SW480 (cell line): ENCODE results near the gene FAM24A.
"Not testable (repeated sequence)": the region's sequence is repeated elsewhere in the genome, so short reads cannot be mapped to it uniquely, and the experiment has no call there.

Source experiments
- DNase-seq: peaks from one replicate; pipeline ENCODE4 v3.0.0-alpha.2; 2016; ENCODE audit warnings: low spot score

FAM24A gene

GRCh38 chr10:122910310-122910709 lies at the start of gene FAM24A:
Gene FAM24A (plus strand): TSS chr10:122910610. CDS start chr10:122911635, 1,025 bp downstream.
- DNase-seq: no peak

DNA sequence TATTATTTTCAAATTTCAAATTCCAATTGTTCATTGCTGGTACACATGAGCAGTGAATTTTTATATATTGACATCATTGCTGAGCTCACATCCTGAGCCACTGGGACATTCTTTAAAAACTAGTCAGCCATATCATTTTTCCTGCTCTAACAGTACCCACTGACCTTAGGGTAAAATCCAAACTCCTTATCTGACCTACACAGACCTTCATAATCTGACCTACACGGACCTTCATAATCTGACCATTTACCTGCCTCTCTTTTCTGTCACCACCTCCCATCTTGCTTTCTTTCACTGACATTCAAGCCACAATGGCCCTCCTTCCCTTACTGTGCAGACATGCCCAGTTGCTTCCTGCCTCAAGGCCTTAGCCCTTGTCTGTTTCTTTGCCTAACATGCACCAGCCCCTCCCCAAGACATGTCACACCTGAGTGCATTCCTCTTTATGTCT lies 48.7 kb upstream of the FAM24A start:
- DNase-seq: no peak

- no peak for DNase-seq
Observed at GRCh38 chr10:122863216-122864193, 46.9 kb upstream of the FAM24A start.

GRCh38 chr10:122864194-122864592 lies 46.2 kb upstream of the FAM24A start:
- no peak for DNase-seq

DNA sequence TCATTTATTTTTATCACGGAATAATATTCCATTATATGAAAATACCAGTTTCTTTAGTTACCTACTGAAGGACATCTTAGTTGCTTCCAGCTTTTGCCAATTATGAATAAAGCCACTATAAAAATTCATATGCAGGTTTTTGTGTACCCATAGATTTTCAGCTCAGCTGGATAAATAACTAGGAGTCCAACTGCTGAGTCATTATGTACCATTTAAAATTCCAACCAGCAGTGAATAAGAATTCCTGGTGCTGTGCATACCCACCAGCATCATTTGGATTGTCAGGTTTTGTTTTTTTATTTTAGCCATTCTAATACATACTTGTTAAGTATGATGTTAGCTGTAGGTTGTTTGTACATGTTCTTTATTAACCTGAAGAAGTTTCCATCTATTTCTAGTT lies 45.5 kb upstream of the FAM24A start:
- no peak for DNase-seq

GRCh38 chr10:122866757-122867482 lies 43.5 kb upstream of the FAM24A start:
- not testable (repeated sequence) for DNase-seq

- DNase-seq: not testable (repeated sequence)
Observed at GRCh38 chr10:122868768-122869167, 41.6 kb upstream of the FAM24A start.

GRCh38 chr10:122871947-122872346 lies 38.5 kb upstream of the FAM24A start:
- not testable (repeated sequence) for DNase-seq

- no peak for DNase-seq
Observed at GRCh38 chr10:122875843-122876466, 34.5 kb upstream of the FAM24A start.

- no peak for DNase-seq
Observed at GRCh38 chr10:122876467-122876855, 33.9 kb upstream of the FAM24A start.

DNA sequence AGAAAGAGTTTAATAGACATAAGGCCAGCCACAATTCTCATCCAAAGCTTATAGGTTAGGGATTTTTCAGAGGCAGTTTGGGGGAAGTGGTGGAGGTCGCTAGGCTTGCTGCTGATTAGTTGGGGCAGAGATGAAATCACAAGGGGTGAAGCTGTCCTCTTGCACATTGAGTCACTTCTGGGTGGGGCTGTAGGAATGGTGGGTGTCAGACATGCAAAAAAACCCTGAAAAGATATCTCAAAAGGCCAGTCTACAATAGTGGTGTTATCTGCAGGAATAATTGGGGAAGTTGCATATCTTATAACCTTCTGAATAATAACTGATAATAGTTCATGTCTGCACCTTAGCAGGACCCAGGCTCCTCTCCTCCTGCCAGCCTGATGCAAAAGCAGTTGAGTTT lies 33.1 kb upstream of the FAM24A start:
- DNase-seq: no peak

- DNase-seq: no peak
Observed at GRCh38 chr10:122878799-122879338, 31.5 kb upstream of the FAM24A start.

GRCh38 chr10:122879339-122880273 lies 30.8 kb upstream of the FAM24A start, which contains the start of gene FAM24B:
Gene FAM24B (minus strand): TSS chr10:122879581. CDS start chr10:122850515, 29,066 bp downstream.
- peak; percentile 96 for DNase-seq

- DNase-seq: no peak
Observed at GRCh38 chr10:122882766-122883165, 27.6 kb upstream of the FAM24A start.

DNA sequence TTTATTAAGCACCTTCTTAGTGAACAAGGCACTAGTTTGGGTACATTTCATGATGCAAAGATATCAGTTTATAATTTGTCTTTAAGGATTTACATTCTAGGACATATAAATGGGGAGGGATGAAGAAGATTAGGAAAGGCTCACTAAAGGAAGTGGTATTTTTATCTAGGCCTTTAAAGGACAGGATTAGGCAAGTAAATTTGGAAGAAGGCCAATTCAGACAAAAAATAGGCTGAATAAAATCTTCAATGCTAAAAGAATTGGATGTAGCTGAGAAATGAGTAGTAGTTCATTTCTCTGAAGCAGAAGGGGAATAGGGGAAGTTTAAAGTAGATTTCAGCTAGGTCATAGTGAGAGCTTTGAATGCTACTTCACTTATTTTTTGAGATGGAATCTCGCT lies 26.2 kb upstream of the FAM24A start:
- no peak for DNase-seq

GRCh38 chr10:122894261-122894944 lies 16.0 kb upstream of the FAM24A start:
- DNase-seq: no peak

- not testable (repeated sequence) for DNase-seq
Observed at GRCh38 chr10:122903861-122904260, 6.5 kb upstream of the FAM24A start.

DNA sequence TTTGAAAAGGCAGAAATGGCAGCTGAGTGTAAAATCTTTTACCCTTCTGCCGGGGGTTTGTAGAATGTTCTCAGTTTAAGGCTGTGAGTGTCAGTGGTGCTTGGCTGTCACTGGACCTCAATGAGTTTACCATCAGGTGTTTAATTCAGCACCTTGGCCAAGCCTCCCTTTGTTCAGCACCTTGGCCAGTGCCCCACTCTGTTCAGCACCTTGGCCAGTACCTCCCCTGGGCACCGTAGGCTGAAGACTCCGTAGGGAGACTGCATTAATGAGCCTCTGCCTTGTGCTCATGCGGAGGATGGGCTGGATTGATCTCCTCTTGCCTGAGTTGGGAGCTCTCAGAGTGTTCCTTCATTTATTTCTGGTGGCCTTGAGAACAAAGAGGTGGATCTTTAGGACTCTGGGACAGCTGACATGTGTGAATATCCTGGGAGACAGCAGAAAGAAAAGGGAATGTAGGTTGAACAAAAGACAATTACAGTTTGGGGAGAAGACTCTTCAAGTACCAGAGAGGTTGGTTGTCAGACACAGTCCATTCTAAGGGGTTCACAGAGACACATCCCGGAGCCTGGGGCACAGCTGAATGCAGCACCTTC lies 1.6 kb downstream of the FAM24A start:
- peak; percentile 13 for DNase-seq

GRCh38 chr10:122915700-122916099 lies 5.3 kb downstream of the FAM24A start:
- DNase-seq: no peak

DNA sequence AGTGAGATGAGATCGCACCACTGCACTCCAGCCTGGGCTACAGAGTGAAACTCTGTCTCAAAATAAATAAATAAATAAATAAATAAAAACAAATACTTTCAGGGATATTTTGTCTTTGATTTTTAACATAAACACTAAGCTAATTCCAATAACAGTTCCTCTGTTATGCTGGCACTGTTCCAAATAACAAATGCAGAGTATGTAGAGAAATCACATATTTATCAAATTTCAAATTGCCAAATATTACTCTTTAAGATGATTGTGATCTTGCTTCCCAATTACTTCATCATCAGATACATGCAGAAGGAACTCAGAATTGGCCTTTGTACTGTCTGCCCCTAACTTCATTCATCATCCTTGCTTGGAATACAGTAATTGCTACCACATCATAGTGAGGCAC lies 19.7 kb downstream of the FAM24A start:
- no peak for DNase-seq
